ENCODE data around the gene AVEN. TPM values are rescaled to one million over a fixed set of nuclear protein-coding genes. Genes with fewer than 3 reads are reported as not detected.

AVEN gene
- total and polyA plus RNA-seq, 9 of the 15 experiments (the other 6 are each of a cell fraction or from before 2014, with no cell fraction given), result 1.5 to 6.4 (median 4.7) TPM

- TF ChIP-seq STAT5B (CRISPR knock-in tag; IDR thresholded peaks at IDR 0.05) (no peak), POLR2B (IDR thresholded peaks at IDR 0.05; ENCODE audit: low read depth, partially characterized antibody) (no peak), IFI16 (CRISPR knock-in tag; IDR thresholded peaks at IDR 0.05) (no peak), KLF6 (CRISPR knock-in tag; IDR thresholded peaks at IDR 0.05; ENCODE audit: borderline replicate concordance) (no peak), PRDM10 (IDR thresholded peaks at IDR 0.05; ENCODE audit: partially characterized antibody) (no peak), DIDO1 (tag; IDR thresholded peaks at IDR 0.05; ENCODE audit: low read depth) (no peak)
- TF ChIP-seq, protein P1, sequence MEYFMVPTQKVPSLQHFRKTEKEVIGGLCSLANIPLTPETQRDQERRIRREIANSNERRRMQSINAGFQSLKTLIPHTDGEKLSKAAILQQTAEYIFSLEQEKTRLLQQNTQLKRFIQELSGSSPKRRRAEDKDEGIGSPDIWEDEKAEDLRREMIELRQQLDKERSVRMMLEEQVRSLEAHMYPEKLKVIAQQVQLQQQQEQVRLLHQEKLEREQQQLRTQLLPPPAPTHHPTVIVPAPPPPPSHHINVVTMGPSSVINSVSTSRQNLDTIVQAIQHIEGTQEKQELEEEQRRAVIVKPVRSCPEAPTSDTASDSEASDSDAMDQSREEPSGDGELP (CRISPR knock-in tag; IDR thresholded peaks at IDR 0.05; ENCODE audit: borderline replicate concordance), result no peak
Measured at GRCh38 chr15:33865416-33865815, 173.6 kb downstream of the AVEN start (continued).
